ENCODE data around the gene FBXW7.

GRCh38 chr4:152509595-152510225 is 26.2 kb downstream of the FBXW7 start:
- no peak for TF ChIP-seq CTCF (conservative IDR thresholded peaks at IDR 0.05)
- TF ChIP-seq ZFX (IDR thresholded peaks at IDR 0.05), result no peak

Data from C4-2B (cell line).